Epithelial cell of esophagus (primary cell): ENCODE measurements around the gene SPAG8.

Experiments
- DNase-seq: peaks from one replicate; pipeline ENCODE4 v3.0.0; 2010; ENCODE audit warnings: low read depth
- H3K4me3 ChIP-seq: 2 replicates; pipeline ENCODE4 v1.5.1; 2011; ENCODE audit warnings: mild to moderate bottlenecking, low read length, control low read depth
- TF ChIP-seq, protein P1 (sequence below): IDR thresholded peaks from 2 replicates; pipeline ENCODE4 v1.5.1; 2011; ENCODE audit warnings: low read depth, mild to moderate bottlenecking, low read length, control low read depth, inconsistent platforms; ENCODE audit not compliant: insufficient read depth; ENCODE audit errors: missing control alignments

The SPAG8 gene

DNA sequence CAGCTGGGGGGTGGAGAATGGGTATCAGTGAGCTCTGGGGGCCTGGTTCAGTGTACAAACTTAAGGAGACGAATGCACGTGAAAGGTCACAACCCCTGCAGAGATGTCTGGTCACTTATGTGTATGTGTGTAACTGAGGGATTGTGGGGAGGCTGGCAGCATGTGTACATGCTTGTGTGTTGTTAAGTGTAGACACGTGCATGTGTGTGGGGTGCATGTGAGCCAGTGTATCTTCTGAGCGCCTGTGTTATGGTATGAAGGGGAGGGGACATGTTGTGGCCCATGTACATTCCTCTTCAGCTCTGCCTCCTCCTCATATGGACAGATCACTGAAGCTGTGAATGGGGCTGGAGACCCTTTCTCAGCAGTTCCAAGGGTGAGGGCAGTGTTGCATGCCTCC, 19.0 kb upstream of the SPAG8 start:
- TF ChIP-seq, protein P1, sequence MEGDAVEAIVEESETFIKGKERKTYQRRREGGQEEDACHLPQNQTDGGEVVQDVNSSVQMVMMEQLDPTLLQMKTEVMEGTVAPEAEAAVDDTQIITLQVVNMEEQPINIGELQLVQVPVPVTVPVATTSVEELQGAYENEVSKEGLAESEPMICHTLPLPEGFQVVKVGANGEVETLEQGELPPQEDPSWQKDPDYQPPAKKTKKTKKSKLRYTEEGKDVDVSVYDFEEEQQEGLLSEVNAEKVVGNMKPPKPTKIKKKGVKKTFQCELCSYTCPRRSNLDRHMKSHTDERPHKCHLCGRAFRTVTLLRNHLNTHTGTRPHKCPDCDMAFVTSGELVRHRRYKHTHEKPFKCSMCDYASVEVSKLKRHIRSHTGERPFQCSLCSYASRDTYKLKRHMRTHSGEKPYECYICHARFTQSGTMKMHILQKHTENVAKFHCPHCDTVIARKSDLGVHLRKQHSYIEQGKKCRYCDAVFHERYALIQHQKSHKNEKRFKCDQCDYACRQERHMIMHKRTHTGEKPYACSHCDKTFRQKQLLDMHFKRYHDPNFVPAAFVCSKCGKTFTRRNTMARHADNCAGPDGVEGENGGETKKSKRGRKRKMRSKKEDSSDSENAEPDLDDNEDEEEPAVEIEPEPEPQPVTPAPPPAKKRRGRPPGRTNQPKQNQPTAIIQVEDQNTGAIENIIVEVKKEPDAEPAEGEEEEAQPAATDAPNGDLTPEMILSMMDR = no peak
- H3K4me3 ChIP-seq = no peak overlapping the region
- no peak for DNase-seq

DNA sequence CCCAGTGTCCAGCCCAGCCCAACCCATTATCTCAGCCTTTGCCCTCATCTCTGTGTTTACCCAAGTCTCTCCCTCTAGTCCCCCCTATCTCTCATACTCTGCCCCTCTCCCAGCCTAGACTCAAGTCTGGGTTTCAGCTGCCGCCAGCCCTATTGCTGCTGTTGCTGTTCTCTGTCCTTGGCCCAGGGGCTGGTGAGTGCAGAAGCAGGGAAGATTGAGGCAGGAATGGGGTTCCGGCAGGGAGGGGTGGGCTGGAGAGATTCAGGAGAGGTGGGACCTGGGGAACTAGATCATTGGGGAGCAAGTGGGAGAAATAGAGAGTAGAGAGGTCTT, 17.7 kb upstream of the SPAG8 start:
- DNase-seq = no peak
- TF ChIP-seq, protein P1 = no peak
- peak overlapping the region; percentile 81 for H3K4me3 ChIP-seq

DNA sequence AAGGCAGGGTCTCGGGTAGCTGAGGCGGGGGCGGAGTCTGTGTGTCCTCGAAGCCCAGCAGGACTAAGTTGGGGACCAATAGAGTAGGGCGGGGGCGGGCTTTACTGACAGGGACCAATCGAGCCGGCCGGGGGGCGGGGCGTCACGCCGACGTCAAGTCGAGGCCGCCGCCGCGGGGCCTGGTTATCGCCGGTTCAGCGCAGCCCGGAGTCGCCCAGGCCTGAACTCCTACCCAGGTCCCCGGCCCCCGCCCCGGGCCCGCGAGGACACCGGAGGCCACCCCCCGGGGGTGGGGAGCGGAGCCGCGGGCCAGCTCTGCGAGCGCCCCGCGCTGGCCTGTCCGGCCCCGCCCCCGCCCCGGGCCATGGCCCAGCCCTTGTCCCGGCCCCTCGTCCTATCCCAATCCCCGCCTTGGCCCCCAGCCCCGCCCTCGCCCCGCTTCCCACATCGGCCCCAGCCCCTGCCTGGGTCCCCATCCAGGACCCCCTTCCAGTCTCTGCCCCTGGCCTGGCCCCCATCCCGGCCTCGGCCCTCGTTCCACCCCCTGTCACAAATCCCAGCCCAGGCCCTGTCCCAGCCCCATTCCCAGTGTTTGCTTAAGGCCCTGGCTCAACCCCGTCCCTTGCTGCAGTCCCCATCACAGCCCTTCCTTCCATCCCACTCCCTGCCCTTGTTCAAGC, 17.2 kb upstream of the SPAG8 start, which contains the start of gene TMEM8B:
Gene TMEM8B, plus strand, starts transcription at position 145 of the 680 bp plus-strand sequence. Its CDS starts 220 bp downstream, at position 365.
- peak within 1 kb of the TSS; percentile 81 for H3K4me3 ChIP-seq
- TF ChIP-seq, protein P1 = no peak
- peak; percentile 93 for DNase-seq

DNA sequence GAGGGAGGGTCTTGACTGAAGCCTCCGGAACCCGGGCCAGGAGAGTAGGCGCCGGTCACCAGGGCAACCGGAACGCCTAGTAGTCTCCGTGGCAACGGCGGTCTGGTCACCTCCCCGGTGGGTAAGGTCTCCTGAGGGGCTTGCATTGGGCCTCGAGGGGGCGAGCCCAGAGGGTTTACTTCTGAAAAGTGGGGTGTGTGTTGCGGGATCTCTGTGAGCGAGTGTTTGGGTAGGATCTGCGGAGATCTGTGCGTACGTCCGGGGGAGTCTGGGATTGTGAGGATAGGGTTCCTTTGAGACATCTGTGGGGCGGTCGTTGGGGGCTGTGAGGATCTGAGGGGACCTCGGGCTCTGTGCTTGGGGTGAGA, 16.6 kb upstream of the SPAG8 start, which contains the start of gene FAM221B:
Gene FAM221B, minus strand, starts transcription at position 17 of the 368 bp plus-strand sequence. CDS start 2,571 bp downstream, outside the sequence.
- TF ChIP-seq, protein P1 = no peak
- DNase-seq = peak; percentile 5
- peak within 1 kb of the TSS; percentile 81 for H3K4me3 ChIP-seq

DNA sequence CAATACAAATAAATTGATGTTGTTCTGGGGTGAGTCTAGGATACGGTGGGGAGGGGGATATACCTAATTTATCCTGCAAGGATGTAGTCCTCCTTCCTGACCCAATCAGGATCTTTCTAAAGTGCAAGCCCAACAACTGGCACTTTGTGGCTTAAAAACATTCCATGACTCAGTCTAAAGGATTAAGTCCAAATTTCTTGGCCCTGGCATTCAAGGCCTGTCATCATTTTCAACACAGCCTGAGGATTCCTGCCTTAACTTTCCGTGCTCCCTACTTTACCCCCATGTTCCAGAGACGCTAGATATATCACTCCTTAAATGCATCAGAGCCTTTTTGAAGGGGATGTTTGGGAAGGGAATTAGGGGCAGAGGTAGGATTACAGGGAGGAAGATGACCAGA, 15.4 kb upstream of the SPAG8 start:
- peak; percentile 43 for DNase-seq
- TF ChIP-seq, protein P1 = no peak
- no peak overlapping the region for H3K4me3 ChIP-seq

DNA sequence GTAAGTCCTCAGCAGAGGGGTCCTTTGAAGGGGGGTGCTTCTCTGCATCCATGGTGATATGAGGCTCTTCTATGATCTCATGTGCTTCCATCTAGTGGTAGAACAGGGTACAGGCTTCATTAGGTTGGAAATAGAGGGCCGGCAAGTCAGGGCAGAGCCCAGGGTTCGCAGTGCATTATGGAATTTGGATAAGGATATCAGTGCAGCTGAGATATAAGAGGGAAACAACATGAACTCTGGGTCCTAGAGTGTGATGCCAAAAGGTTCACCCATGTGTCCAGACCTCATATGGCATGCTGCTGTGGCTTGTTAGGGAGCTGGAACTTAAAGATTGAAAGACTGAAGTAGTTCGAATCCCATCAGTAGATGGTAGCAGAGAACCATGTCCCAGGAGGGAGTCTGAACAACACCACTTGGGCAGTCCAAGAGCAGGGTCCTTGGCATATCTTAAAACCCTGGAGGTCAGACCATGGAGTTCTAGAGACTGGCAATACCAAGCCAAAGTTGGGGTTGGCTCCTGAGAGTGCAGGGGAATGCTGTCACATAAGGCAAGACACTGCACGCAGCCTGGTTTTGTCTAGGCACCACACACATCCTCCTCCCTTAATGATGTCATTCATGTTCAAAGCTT, 14.1 kb upstream of the SPAG8 start:
- no peak overlapping the region for H3K4me3 ChIP-seq
- peak; percentile 82 for DNase-seq
- TF ChIP-seq, protein P1 = peak; percentile 78

DNA sequence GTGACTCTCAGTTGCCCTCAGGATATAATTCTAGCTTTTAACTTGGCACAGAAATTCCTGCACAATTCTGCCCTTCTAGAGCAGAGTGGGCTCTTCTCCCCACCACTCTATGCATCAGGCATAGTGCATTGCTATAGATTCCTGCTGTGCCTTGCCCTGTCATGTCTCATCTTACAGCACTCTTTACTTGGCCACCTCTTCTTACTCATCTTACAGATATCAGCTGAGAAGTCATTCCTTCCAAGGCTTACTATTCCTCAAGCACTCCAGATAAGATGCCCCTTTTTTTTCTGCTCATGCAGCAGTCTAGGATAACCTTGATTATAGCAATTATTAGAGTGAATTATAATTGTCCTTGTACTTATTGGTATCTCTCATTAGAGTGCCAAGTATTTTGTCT, 10.9 kb upstream of the SPAG8 start:
- TF ChIP-seq, protein P1 = no peak
- DNase-seq = peak; percentile 51
- no peak overlapping the region for H3K4me3 ChIP-seq
